GM19035 (cell line): ENCODE results near the gene ATP2B2.

Experiments
- ATAC-seq: cut with Tn5 transposase; IDR thresholded peaks from one replicate; pipeline ENCODE4 v1.9.1; 2021; ENCODE audit not compliant: unreplicated experiment

Gene ATP2B2

DNA sequence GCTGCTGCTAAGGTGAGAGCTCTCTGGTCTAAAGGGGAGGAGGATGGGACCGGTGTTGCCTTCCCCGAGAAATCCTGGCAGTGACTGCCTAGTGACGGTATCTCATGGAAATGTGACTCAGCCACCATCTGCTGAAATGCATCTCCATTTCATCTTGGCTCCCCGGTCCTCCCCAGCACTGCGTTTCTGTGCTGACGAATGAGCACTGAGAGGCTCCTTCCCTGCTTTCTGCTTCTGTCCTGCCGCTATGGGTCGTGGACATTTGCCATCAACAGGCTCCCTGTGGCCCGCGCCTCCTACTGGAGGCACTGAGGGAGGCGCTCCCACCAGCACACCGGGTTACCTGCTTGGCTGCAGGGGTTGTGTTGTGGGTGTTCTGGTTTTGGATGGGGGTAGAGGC lies 170.9 kb downstream of the ATP2B2 start:
- no peak for ATAC-seq

GRCh38 chr3:10334042-10334441 lies 171.3 kb downstream of the ATP2B2 start:
- ATAC-seq, result no peak

GRCh38 chr3:10333349-10333650 lies 172.1 kb downstream of the ATP2B2 start:
- ATAC-seq, result no peak

GRCh38 chr3:10332481-10333348 lies 172.7 kb downstream of the ATP2B2 start:
- ATAC-seq, result no peak

DNA sequence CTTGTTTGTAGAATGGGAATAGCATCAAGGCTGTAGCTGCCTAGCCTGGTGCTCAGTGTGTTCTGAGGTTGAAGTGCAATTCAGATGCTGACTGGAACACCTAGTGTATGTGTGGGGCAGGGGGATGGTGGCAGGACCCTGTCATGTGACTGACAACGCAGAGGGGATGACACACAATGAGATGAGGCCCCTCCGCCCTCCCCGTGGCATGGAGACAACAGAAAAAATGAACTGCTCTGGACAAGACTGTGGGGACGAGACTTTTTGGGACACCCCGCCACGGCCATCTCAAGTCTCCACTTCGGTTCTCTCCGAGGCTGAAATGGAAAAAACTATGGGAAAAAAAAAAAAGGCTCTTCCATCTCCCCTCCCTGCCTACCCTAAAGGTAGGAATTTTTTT lies 174.1 kb downstream of the ATP2B2 start:
- no peak for ATAC-seq

DNA sequence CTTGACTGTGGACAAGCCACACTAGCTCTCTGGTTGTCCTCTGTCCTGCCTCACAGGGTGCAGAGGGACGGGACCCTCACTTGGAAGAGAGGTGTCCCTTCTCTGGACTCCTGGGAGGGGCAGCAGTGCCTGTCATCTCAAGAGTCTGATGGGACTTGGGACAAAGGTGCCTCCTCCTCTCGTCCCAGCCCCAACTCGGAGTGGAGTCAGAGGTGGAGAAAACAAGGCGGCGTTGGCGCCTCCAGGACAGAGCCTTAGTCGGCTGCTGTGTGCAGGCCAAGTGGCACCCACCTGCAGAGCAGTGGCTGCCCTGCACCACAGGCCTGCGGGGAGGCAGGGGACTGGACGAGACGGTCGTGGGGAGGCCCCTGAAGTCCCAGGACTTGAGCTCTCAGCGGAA lies 175.1 kb downstream of the ATP2B2 start:
- no peak for ATAC-seq

DNA sequence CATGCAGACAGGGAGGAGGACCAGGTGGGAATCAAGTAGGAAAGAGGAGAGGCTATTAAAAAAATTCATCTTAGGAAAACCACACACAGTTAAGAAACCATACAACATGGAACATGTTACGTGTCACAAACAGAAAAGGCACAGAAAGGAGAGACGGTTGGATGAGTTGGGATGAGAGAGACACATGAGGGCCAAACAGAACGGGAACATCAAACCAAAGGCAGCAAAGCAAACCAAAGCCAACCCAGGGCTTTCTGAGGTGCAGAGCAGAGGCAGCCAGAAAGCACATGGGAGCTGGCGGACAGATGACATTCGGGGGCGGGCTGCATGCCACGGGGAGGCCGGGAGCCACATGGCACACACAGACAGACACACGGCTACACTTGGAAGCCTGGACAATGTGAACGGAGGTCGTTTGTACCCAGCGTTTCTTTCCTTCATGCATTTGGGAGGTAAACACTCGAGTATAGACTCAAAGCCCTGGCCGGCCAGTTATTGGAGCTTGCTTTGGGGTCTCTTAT lies 175.8 kb downstream of the ATP2B2 start:
- ATAC-seq, result no peak

- ATAC-seq, result no peak
Measured at GRCh38 chr3:10328460-10329071, 176.8 kb downstream of the ATP2B2 start.

GRCh38 chr3:10327592-10327991 lies 177.8 kb downstream of the ATP2B2 start:
- no peak for ATAC-seq

DNA sequence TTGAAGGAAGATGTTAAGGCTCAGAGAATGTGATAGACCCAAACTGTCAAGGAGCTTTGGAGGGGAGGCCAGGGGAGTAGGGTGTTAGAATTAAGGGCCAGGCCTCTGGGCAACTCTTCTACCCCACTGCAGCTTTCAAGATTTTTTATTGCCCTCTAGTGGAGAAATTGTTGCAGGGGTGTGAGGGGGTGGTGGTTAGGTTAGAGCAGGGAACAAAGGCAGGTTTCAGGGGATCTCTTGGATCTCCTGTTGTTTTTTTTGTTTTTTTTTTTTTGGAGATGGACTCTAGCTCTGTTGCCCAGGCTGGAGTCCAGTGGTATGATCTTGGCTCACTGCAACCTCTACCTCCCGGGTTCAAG lies 183.1 kb downstream of the ATP2B2 start:
- no peak for ATAC-seq

DNA sequence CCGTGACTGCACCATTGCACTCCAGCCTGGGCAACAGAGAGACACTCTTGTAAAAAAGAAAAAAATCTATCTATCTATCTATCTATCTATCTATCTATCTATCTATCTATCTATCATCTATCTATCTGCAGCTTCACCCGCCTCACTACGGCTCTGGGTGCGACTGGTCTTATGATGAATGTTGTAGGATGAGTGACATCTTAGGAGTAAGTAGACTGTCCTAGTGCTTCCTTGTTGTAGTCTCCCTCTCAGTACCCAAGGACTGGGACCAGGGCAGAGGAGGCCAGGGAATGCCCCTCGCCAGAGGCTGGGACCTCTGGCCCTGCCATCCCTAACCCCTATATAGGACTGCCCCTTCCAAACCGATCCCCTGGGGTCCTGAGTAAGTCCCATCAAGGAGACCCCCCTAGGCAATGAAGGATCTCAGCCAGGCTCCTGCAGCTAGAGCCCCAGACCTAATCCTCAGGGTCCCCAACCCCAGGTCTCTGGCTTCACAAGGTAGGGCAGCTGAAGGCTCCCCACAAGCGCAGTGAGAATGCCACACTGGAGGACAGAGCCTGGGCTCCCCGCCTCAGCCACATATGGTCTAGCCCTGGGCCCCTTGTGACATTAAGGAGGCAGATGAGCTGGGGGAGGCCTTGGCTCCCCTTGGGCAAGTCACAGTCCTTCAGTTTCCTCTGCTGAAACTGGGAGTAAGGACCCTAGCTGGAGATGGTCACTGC lies 183.6 kb downstream of the ATP2B2 start:
- ATAC-seq, result no peak

DNA sequence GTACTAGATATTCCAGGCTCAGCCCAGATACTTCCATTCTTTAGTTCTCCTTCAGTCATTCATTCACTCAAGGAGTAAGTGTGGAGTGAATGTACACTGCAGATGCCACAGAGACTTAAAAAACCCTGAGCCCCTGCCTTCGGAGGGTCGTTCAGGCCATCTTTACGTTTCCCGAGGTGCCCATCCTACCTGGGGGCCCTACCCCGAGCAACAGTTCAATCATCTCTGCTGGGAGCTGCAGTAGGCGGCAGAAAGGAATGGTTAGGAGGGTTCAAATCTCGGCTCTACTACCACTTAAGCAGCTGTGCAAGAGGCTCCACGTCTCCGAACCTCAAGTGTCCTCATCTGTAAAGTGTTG lies 185.1 kb downstream of the ATP2B2 start:
- ATAC-seq, result peak; percentile 7

DNA sequence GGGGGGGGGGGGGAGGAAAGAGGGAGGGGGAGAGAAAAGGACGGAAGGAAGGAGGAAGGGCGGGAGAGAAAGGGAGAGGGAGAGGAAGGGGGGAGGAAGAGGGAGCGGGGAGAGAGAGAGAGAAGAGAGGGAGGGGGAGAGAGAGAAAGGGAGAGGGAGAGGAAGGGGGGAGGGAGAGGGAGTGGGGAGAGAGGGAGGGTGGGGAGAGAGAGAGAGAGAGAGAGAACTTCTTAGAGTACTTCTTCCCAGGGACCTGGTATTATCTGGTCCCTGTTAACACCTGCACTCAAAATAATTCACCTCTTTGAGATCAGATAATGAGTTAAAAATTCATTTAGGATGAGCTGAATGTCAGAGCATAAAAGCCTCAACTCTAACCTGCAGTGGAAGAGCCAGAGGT lies 185.6 kb downstream of the ATP2B2 start:
- no peak for ATAC-seq

DNA sequence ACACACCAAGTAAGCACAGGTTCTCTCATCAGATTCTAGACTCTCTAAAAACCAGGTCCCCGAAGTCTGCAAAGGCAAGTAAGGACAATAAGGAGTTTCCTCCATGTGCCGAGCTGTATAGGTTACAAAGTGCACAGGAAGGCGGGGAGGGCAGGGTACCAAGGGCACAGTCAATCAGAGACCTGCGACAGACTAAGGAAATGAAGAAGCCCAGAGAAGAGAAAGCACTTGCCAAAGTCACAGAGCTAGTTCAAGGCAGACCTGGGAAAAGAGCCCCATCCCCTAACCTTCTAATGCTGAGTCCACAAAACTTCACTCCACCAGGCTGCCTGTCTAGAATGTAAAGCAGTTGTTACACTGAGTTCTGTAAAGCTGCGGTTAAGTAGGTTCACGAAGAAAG lies 186.1 kb downstream of the ATP2B2 start:
- ATAC-seq, result no peak

GRCh38 chr3:10317961-10318350 lies 187.4 kb downstream of the ATP2B2 start:
- ATAC-seq, result no peak

DNA sequence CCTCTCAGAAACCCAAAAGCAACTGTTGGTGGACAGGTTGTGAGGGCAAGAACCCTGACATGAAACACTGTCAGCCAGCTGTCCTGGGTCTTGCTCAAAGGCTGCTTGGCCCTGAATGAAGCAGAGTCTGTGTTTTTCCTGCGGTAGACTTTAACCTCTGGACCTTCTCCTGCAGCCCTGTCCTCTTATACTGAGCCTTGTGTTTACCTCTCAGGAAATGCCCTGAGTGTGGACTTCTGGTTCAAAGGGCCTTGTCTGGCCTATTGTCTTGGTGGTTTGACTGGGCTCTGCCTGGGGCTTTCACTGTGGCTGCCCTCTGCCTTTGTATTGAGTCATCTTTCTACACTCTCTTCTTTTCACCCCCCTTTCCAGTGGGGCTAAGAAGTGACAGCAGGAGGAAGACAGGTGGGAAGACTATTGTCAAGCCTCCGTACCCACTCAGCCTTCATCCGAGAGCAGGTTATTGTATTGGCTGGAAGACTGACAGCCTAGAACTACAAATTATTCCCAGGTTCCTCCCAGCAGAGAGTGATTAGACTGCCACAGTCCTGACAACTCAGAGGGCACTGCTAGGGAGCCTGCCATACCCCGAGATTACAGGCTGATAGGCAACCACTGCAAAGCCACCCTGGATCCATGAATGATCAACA lies 187.9 kb downstream of the ATP2B2 start:
- no peak for ATAC-seq

DNA sequence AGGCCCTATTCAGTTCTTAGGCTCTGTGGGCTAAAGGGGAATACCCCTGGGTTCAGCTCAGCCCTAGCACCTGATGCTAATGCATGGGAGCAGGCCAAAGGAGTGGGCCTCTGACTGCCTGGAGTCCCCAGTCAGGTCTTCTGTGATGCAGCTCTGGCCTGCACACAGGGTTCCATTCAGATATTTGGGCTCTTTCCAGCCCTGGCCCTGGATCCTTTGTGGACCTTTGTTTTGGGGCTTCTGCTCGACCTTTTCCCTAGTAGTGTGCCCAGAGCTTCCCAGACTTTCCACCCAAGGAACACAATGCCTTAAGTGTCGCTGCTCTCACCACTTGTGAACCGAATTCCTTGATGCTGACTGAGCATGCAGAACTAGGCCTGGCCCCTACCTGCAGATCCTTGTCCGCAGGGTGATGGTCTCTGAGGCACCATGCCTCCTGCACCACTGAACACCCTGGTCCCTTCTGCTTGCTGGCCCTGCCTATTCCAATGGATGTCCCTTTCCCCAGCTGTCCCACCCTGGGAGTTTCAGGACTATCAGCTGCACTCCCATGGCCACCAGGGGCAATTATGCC lies 189.5 kb downstream of the ATP2B2 start:
- ATAC-seq, result no peak

DNA sequence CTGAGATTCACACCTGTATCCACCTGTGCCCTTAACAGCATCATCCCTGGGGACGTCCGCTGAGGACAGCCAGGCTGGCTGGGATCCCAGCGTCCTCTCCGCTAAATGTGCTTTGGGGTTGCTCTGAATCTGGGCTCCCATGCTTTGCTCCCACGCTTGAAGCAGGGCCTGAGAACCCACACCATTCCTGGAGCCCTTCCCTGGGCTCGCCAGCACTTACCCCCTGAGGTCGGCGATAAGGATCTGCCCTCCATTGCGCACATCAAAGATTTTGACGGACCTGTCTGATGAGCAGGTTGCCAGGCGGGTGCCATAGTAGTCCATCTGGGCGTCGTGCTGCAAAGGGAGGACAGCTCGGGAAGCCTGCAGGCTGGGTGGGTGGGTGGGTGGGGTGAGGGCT lies 190.3 kb downstream of the ATP2B2 start:
- ATAC-seq, result no peak

DNA sequence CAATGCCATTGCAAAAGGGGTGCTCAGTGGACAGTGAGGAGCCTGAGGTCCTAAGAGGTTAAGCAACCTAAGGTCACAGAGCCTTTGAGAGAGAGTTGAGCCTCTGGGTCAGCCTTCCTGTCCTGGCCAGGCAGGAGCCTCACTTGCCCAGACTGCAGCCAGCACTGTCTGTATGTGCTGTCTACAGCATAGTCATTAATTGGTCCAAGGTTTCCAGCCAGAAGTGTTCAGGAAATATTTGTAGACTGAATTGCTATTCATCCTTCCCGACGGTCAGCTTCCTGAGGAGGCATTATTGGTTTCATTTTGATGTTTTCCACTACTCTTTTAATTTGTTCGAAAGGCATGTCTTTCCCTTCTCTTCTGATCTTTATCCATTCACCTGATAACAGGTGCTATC lies 192.5 kb downstream of the ATP2B2 start:
- ATAC-seq, result no peak

DNA sequence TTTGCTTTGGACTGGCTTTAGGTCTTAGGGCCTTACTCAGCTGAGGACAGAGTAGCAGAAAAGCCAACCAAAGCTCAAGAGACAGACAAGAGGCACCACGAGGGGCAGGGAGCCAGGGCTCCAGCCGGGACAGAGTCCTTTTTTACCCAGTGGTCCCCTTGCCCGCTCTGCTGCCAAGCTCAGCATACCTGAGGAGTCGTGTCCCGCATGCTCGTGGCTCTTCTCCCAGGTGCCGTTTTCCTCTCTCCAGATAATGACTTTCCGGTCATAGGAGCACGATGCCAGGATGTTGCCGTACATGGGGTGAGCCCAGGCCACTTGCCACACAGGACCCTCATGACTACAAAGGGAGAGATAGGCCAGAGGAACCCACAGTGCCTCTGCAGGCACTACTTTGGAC lies 193.0 kb downstream of the ATP2B2 start:
- ATAC-seq, result no peak

- ATAC-seq, result no peak
Measured at GRCh38 chr3:10311710-10312109, 193.7 kb downstream of the ATP2B2 start.
